K562 (cell line): ENCODE data around the gene AGO3. TPM values are rescaled to one million over a fixed set of nuclear protein-coding genes. Genes with fewer than 3 reads are reported as not detected.
A peak's percentile ranks its signal among the peaks of the same experiment; 100 is the strongest.

Experiments used
- ARID3A ChIP-seq: IDR thresholded peaks from 2 replicates; pipeline ENCODE4 v1.6.1; 2012; ENCODE audit warnings: low read depth, low read length, improper control_type of control experiment, borderline replicate concordance
- DACH1 ChIP-seq: fragments of 450-650 bp; IDR thresholded peaks from 2 replicates; pipeline ENCODE4 v1.6.1; 2018; ENCODE audit not compliant: partially characterized antibody
- DIDO1 ChIP-seq: fragments of 450-650 bp; IDR thresholded peaks from 2 replicates; pipeline ENCODE4 v1.6.1; 2016; ENCODE audit warnings: low read depth, missing biosample characterization, missing genetic modification characterization
- ERF ChIP-seq: fragments of 450-650 bp; formaldehyde crosslinking; IDR thresholded peaks from 2 replicates; pipeline ENCODE4 v1.4.0; 2020; ENCODE audit warnings: mild to moderate bottlenecking, mixed read lengths
- FOXJ3 ChIP-seq: sonication (generic); formaldehyde crosslinking; IDR thresholded peaks from 2 replicates; pipeline ENCODE4 v1.4.0; 2020; ENCODE audit warnings: mild to moderate bottlenecking, missing genetic modification reagents
- FUS ChIP-seq: fragments of 200-400 bp; formaldehyde crosslinking; optimal IDR thresholded peaks from 2 replicates; pipeline ENCODE3; 2017; ENCODE audit warnings: low read depth, low read length
- GTF3C2 ChIP-seq: IDR thresholded peaks from 3 replicates; pipeline ENCODE4 v1.6.1; 2011; ENCODE audit warnings: borderline replicate concordance, mild to moderate bottlenecking, moderate library complexity; ENCODE audit not compliant: insufficient read length; ENCODE audit errors: extremely low read depth
- HCFC1 ChIP-seq: IDR thresholded peaks from 2 replicates; pipeline ENCODE4 v1.6.1; 2012; ENCODE audit warnings: low read depth, low read length, improper control_type of control experiment
- MED1 ChIP-seq: sonication (generic); formaldehyde crosslinking; IDR thresholded peaks from 2 replicates; pipeline ENCODE4 v1.8.1; 2023; ENCODE audit warnings: missing genetic modification reagents, borderline replicate concordance
- MYC ChIP-seq, 2 experiments: fragments of 250-450 bp in 1 of 2; sonication (Bioruptor Pico) in 1 of 2; IDR thresholded peaks; 2 replicates each; pipeline versions ENCODE4 v1.5.1 to v1.6.1; 2012 to 2021; ENCODE audit warnings: low read depth in 2 of 2, borderline replicate concordance in 1 of 2, improper control_type of control experiment in 1 of 2, low read length in 1 of 2, mild to moderate bottlenecking in 1 of 2, moderate library complexity in 1 of 2
- NCOA4 ChIP-seq: fragments of 450-650 bp; IDR thresholded peaks from 2 replicates; pipeline ENCODE4 v1.6.1; 2018; ENCODE audit warnings: mild to moderate bottlenecking; ENCODE audit not compliant: partially characterized antibody
- NONO ChIP-seq, 2 experiments: fragments of 200-400 bp in 1 of 2; fragments of 450-650 bp in 1 of 2; formaldehyde crosslinking in 1 of 2; IDR thresholded peaks; 2 replicates each; pipeline ENCODE4 v1.6.1; 2017; ENCODE audit warnings: low read depth in 2 of 2, mild to moderate bottlenecking in 2 of 2, moderate library complexity in 2 of 2, low read length in 1 of 2
- NR0B1 ChIP-seq: fragments of 450-650 bp; IDR thresholded peaks from one replicate; pipeline ENCODE4 v1.6.1; 2018; ENCODE audit warnings: mild to moderate bottlenecking, moderate library complexity; ENCODE audit not compliant: partially characterized antibody
- PHB ChIP-seq: fragments of 250-450 bp; sonication (Bioruptor Pico); IDR thresholded peaks from 2 replicates; pipeline ENCODE4 v1.5.0; 2021
- PRDM10 ChIP-seq: fragments of 450-650 bp; IDR thresholded peaks from 2 replicates; pipeline ENCODE4 v1.6.1; 2018; ENCODE audit not compliant: partially characterized antibody
- RBM15 ChIP-seq: fragments of 200-400 bp; formaldehyde crosslinking; IDR thresholded peaks from 2 replicates; pipeline ENCODE4 v1.6.1; 2018; ENCODE audit warnings: mild to moderate bottlenecking, low read length, moderate library complexity; ENCODE audit not compliant: insufficient read depth
- polyA plus RNA-seq, 8 experiments: library from polyadenylated mRNA; depleted of rRNA in 4 of 8; stranded (reverse) in 5 of 8; unstranded in 3 of 8; fragments of >200 nt; fragmentation: Nextera tagmentation in 2 of 8; fragmentation: Illumina TruSeq in 1 of 8; extraction: Ambion mirVana in 2 of 8; extraction: Trizol in 1 of 8; gene quantifications; 2 replicates each; pipeline versions ENCODE4 v1.2.1 to v1.2.3, GENCODE V29; 2011 to 2014; ENCODE audit warnings: inconsistent platforms in 1 of 8, missing spikeins in 1 of 8
- total RNA-seq, 7 experiments: library from RNA; depleted of rRNA in 6 of 7; stranded (reverse); fragments of >200 nt in 6 of 7; fragmentation: Illumina TruSeq in 2 of 7; extraction: Trizol in 2 of 7; gene quantifications; 2 replicates each; pipeline versions ENCODE4 v1.2.1 to v1.2.3, GENCODE V29; 2011 to 2021; ENCODE audit warnings: low replicate concordance in 1 of 7

Gene AGO3
- total and polyA plus RNA-seq, 9 of the 15 experiments (the other 6 are each of a cell fraction or from before 2014, with no cell fraction given) = 4.5 to 41.5 (median 22.7) TPM

- peak; percentile 93 for TF ChIP-seq PRDM10
- peak; percentile 69 to 96 for TF ChIP-seq NONO (IDR thresholded peaks at IDR 0.05; ENCODE audit: low read depth in 2 of 2, low read length in 1 of 2)
- no peak for TF ChIP-seq DIDO1 (tag)
- no peak for TF ChIP-seq NR0B1
- 0 out of 2 replicates have a peak, but pooled peaks have one; percentile 84 for TF ChIP-seq PHB
- TF ChIP-seq GTF3C2 = no peak
- peak; percentile 74; the same call in 1 of the 2 replicates for TF ChIP-seq MED1 (CRISPR knock-in tag)
- no peak for TF ChIP-seq FOXJ3 (CRISPR knock-in tag)
- TF ChIP-seq NCOA4 = peak; percentile 30
- peak; percentile 85 for TF ChIP-seq HCFC1
- TF ChIP-seq ARID3A = no peak
- TF ChIP-seq RBM15 = no peak
- no peak for TF ChIP-seq FUS
- peak; percentile 98 for TF ChIP-seq ERF (CRISPR knock-in tag)
- peak; percentile 82 for TF ChIP-seq MYC (IDR thresholded peaks at IDR 0.05; ENCODE audit: low read depth, low read length)
- TF ChIP-seq MYC (CRISPR knock-in tag; IDR thresholded peaks at IDR 0.05; ENCODE audit: borderline replicate concordance, low read depth) = no peak; the same call in 1 of the 2 replicates
- TF ChIP-seq DACH1 = no peak
Measured at GRCh38 chr1:35930593-35931445, at the start of gene AGO3 (continued).
